Calu3 (cell line): ENCODE data around the gene DRC7. TPM values are rescaled to one million over a fixed set of nuclear protein-coding genes. Genes with fewer than 3 reads are reported as not detected.
A peak's percentile ranks its signal among the peaks of the same experiment; 100 is the strongest.

ENCODE experiments used
- BruUV-seq: library from RNA; stranded (reverse); fragments of 400-500 nt; replicated peaks from 2 replicates; lab custom pipeline; 2021; lab: Mats Ljungman, UMichigan
- CTCF ChIA-PET: fragments of 300-600 bp; sonication (Branson Sonifier 250); formaldehyde crosslinking; loops from one replicate; lab custom pipeline; 2022; ENCODE audit warnings: antibody characterized with exemption; lab: Charles Lee
- DNase-seq: peaks from one replicate; pipeline ENCODE4 v3.0.0; 2022
- H3K27ac Mint-ChIP-seq: one replicate; pipeline ENCODE4 v1.8.0; 2022; ENCODE audit warnings: mixed read lengths; ENCODE audit not compliant: unreplicated experiment
- H3K27me3 Mint-ChIP-seq: one replicate; pipeline ENCODE4 v1.8.0; 2022; ENCODE audit warnings: mixed read lengths; ENCODE audit not compliant: unreplicated experiment
- H3K36me3 Mint-ChIP-seq: one replicate; pipeline ENCODE4 v1.8.0; 2022; ENCODE audit warnings: mild to moderate bottlenecking, moderate library complexity, mixed read lengths; ENCODE audit not compliant: insufficient read depth, unreplicated experiment
- H3K4me1 Mint-ChIP-seq: one replicate; pipeline ENCODE4 v1.8.0; 2022; ENCODE audit warnings: mild to moderate bottlenecking, low read depth, mixed read lengths; ENCODE audit not compliant: unreplicated experiment
- H3K4me3 Mint-ChIP-seq: one replicate; pipeline ENCODE4 v1.8.0; 2022; ENCODE audit warnings: mild to moderate bottlenecking, low read depth, moderate library complexity, mixed read lengths; ENCODE audit not compliant: unreplicated experiment
- H3K9me3 Mint-ChIP-seq: one replicate; pipeline ENCODE4 v1.8.0; 2022; ENCODE audit warnings: low read depth, mixed read lengths; ENCODE audit not compliant: unreplicated experiment
- intact Hi-C: fragments of 100-400 bp; cut with micrococcal nuclease; formaldehyde crosslinking; loops from one replicate; pipeline ENCODE4 v1.10.0; 2022; ENCODE audit not compliant: unreplicated experiment
- total RNA-seq: library from RNA; stranded (reverse); gene quantifications from 2 replicates; pipeline ENCODE4 v1.2.3, GENCODE V29; 2022
- TF ChIP-seq, protein P1 (sequence below): fragments of 200-600 bp; IDR thresholded peaks from one replicate; pipeline ENCODE4 v1.8.0; 2022; ENCODE audit warnings: antibody characterized with exemption; ENCODE audit not compliant: unreplicated experiment

The DRC7 gene
- total RNA-seq, 1 experiment from 2014 or later: not detected

DNA sequence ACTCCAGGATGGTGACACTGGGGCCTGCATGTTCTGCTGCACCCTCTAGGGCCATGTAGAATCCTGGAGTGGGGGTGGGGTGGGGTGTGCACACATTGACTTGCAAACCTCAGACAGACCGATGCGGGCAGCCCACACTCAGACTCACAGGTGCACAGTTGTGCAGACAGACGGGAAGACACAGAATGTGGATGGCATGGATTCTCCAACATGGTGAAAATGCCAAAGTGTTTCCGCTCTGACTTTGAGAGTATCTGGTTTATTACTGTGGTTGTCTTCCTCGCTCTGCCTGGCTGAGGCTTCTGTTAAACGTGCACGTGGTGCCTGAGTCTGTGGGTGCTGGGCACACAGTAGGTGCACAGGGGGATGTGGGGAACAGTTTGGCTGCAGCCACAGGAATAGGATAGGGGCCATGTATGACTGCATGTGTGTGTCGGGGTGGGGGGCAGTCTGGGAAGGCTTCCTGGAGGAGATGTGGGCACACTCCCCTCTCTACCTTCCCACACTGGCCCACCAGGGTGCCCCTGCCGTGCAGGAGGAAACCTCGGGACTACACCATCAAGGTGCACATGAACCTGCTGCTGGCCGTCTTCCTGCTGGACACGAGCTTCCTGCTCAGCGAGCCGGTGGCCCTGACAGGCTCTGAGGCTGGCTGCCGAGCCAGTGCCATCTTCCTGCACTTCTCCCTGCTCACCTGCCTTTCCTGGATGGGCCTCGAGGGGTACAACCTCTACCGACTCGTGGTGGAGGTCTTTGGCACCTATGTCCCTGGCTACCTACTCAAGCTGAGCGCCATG lies 35.5 kb upstream of the DRC7 start:
- intact Hi-C loops: no loop called here

DNA sequence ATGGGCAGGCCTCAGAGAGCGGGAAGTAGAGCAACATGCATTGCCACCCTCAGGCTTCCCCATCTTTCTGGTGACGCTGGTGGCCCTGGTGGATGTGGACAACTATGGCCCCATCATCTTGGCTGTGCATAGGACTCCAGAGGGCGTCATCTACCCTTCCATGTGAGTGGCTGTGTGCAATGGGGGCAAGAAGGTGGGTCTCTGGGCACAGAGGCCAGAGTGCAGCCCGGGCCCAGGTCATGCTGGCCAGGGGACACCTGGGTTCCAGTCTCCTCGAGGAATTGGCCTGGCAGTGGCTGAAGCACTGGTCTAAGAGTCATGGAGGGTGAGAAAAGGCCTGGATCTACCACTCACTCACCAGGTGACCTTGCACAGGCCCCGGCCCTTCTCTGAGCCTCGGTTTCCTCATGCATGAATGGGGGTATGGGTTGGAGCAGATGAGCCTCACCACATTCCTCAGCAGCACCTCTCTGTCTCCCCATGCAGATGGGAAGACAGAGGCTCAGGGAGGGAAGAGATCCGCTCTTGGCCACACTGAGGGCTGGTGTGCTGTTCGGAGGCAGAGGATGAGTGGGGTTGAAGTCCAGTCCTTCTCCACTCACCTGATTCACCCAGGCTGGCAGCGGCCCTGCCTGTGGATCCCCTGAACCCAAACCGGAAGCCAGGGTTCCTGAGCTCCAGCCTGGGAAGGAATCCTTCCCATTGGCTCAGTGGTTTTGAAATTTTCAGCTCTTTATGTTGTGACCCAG lies 33.7 kb upstream of the DRC7 start:
- BruUV-seq: no TSS peak
- CTCF ChIA-PET: no interaction called here
- intact Hi-C loops: no loop called here
- H3K4me1 Mint-ChIP-seq: no peaks in the 10 kb centered on the region
- peaks cover 80% of the 10 kb centered on the region for H3K36me3 Mint-ChIP-seq
- H3K27ac Mint-ChIP-seq: no peak overlapping the region
- DNase-seq: no peak
- H3K9me3 Mint-ChIP-seq: no peaks in the 10 kb centered on the region
- TF ChIP-seq, protein P1, sequence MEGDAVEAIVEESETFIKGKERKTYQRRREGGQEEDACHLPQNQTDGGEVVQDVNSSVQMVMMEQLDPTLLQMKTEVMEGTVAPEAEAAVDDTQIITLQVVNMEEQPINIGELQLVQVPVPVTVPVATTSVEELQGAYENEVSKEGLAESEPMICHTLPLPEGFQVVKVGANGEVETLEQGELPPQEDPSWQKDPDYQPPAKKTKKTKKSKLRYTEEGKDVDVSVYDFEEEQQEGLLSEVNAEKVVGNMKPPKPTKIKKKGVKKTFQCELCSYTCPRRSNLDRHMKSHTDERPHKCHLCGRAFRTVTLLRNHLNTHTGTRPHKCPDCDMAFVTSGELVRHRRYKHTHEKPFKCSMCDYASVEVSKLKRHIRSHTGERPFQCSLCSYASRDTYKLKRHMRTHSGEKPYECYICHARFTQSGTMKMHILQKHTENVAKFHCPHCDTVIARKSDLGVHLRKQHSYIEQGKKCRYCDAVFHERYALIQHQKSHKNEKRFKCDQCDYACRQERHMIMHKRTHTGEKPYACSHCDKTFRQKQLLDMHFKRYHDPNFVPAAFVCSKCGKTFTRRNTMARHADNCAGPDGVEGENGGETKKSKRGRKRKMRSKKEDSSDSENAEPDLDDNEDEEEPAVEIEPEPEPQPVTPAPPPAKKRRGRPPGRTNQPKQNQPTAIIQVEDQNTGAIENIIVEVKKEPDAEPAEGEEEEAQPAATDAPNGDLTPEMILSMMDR: no peak
- no peaks in the 10 kb centered on the region for H3K27me3 Mint-ChIP-seq
- no peak overlapping the region for H3K4me3 Mint-ChIP-seq

More for the DNA sequence above, 35.5 kb upstream of the DRC7 start:
- CTCF ChIA-PET: interaction anchor here (0.7 kb wide), 1 partner anchor 68 kb away, joined by 3 read pairs; no protein-coding TSS in a partner anchor
- H3K27ac Mint-ChIP-seq: no peak overlapping the region
- no peaks in the 10 kb centered on the region for H3K9me3 Mint-ChIP-seq
- DNase-seq: no peak
- H3K36me3 Mint-ChIP-seq: peaks cover 75% of the 10 kb centered on the region
- BruUV-seq: no TSS peak
- no peaks in the 10 kb centered on the region for H3K27me3 Mint-ChIP-seq
- H3K4me1 Mint-ChIP-seq: no peaks in the 10 kb centered on the region
- H3K4me3 Mint-ChIP-seq: no peak overlapping the region
- TF ChIP-seq, protein P1: no peak

DNA sequence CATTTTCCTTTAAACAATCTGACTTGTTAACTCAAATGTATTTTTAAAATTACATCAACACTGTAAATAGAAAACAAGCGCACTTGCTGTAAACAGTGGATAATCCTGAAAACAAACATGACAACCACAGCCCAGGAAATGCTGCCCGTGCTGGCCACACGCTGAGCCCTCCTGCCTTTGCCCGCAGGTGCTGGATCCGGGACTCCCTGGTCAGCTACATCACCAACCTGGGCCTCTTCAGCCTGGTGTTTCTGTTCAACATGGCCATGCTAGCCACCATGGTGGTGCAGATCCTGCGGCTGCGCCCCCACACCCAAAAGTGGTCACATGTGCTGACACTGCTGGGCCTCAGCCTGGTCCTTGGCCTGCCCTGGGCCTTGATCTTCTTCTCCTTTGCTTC lies 33.1 kb upstream of the DRC7 start:
- no peaks in the 10 kb centered on the region for H3K4me1 Mint-ChIP-seq
- CTCF ChIA-PET: no interaction called here
- TF ChIP-seq, protein P1: no peak
- no TSS peak for BruUV-seq
- H3K9me3 Mint-ChIP-seq: no peaks in the 10 kb centered on the region
- H3K27ac Mint-ChIP-seq: peak overlapping the region; percentile 61
- intact Hi-C loops: no loop called here
- H3K27me3 Mint-ChIP-seq: no peaks in the 10 kb centered on the region
- no peak overlapping the region for H3K4me3 Mint-ChIP-seq
- no peak for DNase-seq
- H3K36me3 Mint-ChIP-seq: peaks cover 78% of the 10 kb centered on the region

DNA sequence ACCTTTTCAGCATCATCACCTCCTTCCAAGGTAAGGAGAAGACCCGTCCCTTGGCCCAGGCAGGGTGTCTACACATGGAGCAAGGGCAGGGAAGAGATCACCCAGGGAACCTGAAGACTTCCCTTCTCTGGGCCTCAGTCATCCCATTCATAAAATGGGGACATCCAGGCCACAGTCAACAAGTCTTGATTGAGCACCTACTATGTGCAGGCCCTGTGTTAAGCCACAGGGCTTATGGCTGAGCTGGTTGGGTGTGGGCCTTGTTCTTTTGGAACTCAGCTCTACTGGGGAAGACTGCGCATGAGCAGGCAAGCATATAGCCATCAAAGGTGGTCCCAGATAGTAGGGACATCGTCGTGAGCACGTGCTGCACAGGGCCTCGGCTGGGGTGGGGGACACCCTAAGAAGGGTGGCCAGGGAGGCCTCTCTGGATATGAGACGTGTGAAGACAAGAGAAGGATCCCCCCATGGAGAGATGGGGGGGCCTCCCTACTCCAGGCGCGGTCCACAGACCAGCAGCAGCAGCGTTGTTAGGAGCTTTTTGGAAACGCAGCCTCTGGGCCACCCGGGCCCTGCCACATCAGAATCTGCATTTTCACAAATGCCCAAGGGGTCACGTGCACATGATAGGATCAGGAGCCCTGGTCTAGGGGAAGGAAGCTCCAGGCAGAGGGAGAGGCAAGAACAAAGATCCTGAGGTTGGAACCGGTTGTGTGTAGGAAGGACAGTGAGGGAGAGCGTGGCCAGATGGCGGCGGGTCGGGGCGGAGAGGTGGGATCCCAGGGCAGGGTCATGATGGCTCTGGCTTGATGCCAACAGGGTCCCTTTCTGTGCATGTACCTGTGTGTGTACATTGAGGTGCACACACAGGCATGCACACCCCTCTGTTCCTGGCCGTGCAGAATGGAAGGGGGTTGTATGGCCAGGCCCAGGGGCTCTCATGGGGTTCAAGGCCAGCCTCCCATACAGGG lies 32.4 kb upstream of the DRC7 start:
- Mint-ChIP-seq H3K4me3 (no peak overlapping the region), H3K9me3 (no peaks in the 10 kb centered on the region), H3K36me3 (peaks cover 75% of the 10 kb centered on the region), H3K4me1 (no peaks in the 10 kb centered on the region), H3K27ac (peak overlapping the region; percentile 61), H3K27me3 (no peaks in the 10 kb centered on the region)
- intact Hi-C loops: no loop called here
- BruUV-seq: no TSS peak
- DNase-seq: no peak
- CTCF ChIA-PET: no interaction called here
- TF ChIP-seq, protein P1: no peak
